ENCODE data around the gene TMX4. TPM values are rescaled to one million over a fixed set of nuclear protein-coding genes. Genes with fewer than 3 reads are reported as not detected.

The TMX4 gene
- total RNA-seq, 4 donors from 2014 or later = 16.2 to 24.2 (median 21.8) TPM

DNA sequence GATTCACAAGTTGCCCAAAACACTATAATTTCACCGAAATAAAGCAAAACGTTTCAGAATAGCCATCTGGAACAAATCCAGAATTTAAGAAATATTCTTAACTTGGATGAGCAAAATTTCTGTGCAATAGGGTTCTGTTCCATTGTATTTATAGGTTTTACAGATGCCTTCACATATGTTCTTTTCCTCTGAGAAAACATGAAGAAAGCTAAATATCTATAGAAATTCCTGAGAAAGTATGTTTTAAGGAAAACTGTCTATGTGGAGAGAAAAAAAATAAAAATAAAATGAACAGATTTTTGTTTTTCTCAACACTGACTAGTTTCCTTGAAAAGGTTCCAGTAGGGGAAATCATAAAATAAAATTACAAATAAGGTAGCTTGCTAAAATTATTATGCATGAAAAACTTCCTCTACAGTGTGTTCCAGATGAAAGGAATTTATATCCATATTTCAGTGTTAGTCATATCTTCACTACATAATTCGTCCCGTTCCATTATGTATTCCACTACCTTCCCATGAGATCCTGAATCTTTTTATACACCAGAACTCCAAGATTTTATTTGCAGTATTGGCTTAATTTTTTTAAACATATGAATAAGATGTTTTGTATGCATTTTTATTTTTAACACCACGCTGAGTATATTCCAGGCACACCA, 42.4 kb upstream of the TMX4 start:
- TF ChIP-seq, protein P1, sequence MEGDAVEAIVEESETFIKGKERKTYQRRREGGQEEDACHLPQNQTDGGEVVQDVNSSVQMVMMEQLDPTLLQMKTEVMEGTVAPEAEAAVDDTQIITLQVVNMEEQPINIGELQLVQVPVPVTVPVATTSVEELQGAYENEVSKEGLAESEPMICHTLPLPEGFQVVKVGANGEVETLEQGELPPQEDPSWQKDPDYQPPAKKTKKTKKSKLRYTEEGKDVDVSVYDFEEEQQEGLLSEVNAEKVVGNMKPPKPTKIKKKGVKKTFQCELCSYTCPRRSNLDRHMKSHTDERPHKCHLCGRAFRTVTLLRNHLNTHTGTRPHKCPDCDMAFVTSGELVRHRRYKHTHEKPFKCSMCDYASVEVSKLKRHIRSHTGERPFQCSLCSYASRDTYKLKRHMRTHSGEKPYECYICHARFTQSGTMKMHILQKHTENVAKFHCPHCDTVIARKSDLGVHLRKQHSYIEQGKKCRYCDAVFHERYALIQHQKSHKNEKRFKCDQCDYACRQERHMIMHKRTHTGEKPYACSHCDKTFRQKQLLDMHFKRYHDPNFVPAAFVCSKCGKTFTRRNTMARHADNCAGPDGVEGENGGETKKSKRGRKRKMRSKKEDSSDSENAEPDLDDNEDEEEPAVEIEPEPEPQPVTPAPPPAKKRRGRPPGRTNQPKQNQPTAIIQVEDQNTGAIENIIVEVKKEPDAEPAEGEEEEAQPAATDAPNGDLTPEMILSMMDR (IDR thresholded peaks at IDR 0.05) = no peak
- no peaks in the 10 kb centered on the region for H3K9me3 ChIP-seq
- DNase-seq (ENCODE audit: low spot score in 2 of 2) = no peak
- H3K27ac ChIP-seq = no peak overlapping the region
- H3K27me3 ChIP-seq = no peaks in the 10 kb centered on the region
- no peaks in the 10 kb centered on the region for H3K36me3 ChIP-seq
- H3K4me3 ChIP-seq = no peak overlapping the region
- no peaks in the 10 kb centered on the region for H3K4me1 ChIP-seq
- 64% methylated on average over 5 of the region's 5 CpGs for WGBS

DNA sequence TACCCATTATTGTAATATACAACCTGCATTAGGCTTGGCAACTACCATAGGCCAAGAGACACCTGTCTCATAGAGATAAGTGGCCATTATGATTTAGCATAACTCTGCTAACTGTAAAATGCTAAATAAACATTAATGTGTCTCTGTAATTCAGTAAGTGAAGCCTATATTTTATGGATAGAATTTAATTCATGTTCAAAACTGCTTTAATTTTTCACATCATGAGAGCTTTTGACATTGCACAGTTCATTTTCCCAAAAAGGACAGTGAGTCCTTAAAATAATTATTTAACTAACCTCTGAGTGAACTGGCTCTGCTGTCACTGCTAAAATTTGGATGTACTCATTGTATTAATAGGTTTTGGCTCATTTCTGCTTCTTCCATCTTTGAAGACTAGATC, 41.4 kb upstream of the TMX4 start:
- Histone ChIP-seq H3K4me1 (no peaks in the 10 kb centered on the region), H3K9me3 (no peaks in the 10 kb centered on the region), H3K4me3 (no peak overlapping the region), H3K36me3 (no peaks in the 10 kb centered on the region), H3K27ac (no peak overlapping the region), H3K27me3 (no peaks in the 10 kb centered on the region)
- no peak for DNase-seq (ENCODE audit: low spot score in 2 of 2)
- TF ChIP-seq POLR2AphosphoS5 (IDR thresholded peaks at IDR 0.05) = no peak
- TF ChIP-seq EP300 (IDR thresholded peaks at IDR 0.05) = no peak
- TF ChIP-seq POLR2A (IDR thresholded peaks at IDR 0.05) = no peak
- TF ChIP-seq, protein P1 (IDR thresholded peaks at IDR 0.05) = no peak

GRCh38 chr20:8057871-8058270, 38.3 kb upstream of the TMX4 start:
- Histone ChIP-seq H3K27ac (no peak overlapping the region), H3K4me3 (no peak overlapping the region), H3K9me3 (no peaks in the 10 kb centered on the region), H3K36me3 (no peaks in the 10 kb centered on the region), H3K27me3 (no peaks in the 10 kb centered on the region), H3K4me1 (no peaks in the 10 kb centered on the region)
- 71% methylated on average over 3 of the region's 3 CpGs for WGBS
- TF ChIP-seq POLR2A (IDR thresholded peaks at IDR 0.05) (no peak), EP300 (IDR thresholded peaks at IDR 0.05) (no peak), POLR2AphosphoS5 (IDR thresholded peaks at IDR 0.05) (no peak)
- TF ChIP-seq, protein P1 (IDR thresholded peaks at IDR 0.05) = no peak
- no peak for DNase-seq (ENCODE audit: low spot score in 2 of 2)

- WGBS = 54% methylated on average over 3 of the region's 3 CpGs
- DNase-seq (ENCODE audit: low spot score in 2 of 2) = no peak
- Histone ChIP-seq H3K27me3 (no peaks in the 10 kb centered on the region), H3K4me1 (no peaks in the 10 kb centered on the region), H3K27ac (no peak overlapping the region), H3K36me3 (no peaks in the 10 kb centered on the region), H3K9me3 (no peaks in the 10 kb centered on the region), H3K4me3 (no peak overlapping the region)
- no peak for TF ChIP-seq POLR2A (IDR thresholded peaks at IDR 0.05)
- no peak for TF ChIP-seq POLR2AphosphoS5 (IDR thresholded peaks at IDR 0.05)
- TF ChIP-seq EP300 (IDR thresholded peaks at IDR 0.05) = no peak
- TF ChIP-seq, protein P1 (IDR thresholded peaks at IDR 0.05) = no peak
Measured at GRCh38 chr20:8055096-8055495, 35.5 kb upstream of the TMX4 start.

GRCh38 chr20:8050157-8050837, 30.7 kb upstream of the TMX4 start:
- H3K4me1 ChIP-seq = no peaks in the 10 kb centered on the region
- TF ChIP-seq POLR2A (IDR thresholded peaks at IDR 0.05) (no peak), EP300 (IDR thresholded peaks at IDR 0.05) (no peak), POLR2AphosphoS5 (IDR thresholded peaks at IDR 0.05) (no peak)
- TF ChIP-seq, protein P1 (IDR thresholded peaks at IDR 0.05) = no peak
- no peaks in the 10 kb centered on the region for H3K27me3 ChIP-seq
- H3K4me3 ChIP-seq = no peak overlapping the region
- 65% methylated on average over 10 of the region's 10 CpGs for WGBS
- H3K36me3 ChIP-seq = no peaks in the 10 kb centered on the region
- H3K9me3 ChIP-seq = no peaks in the 10 kb centered on the region
- no peak for DNase-seq (ENCODE audit: low spot score in 2 of 2)
- H3K27ac ChIP-seq = no peak overlapping the region

All from suprapubic skin (tissue), 4 donors.